LNCAP (cell line): Measurements from ENCODE around the gene HNF1A.

Experiments used
- TF ChIP-seq, protein P1 (sequence below): fragments of 450-650 bp; IDR thresholded peaks from 2 replicates; pipeline ENCODE4 v1.5.1; 2017; ENCODE audit warnings: mild to moderate bottlenecking

The HNF1A gene

DNA sequence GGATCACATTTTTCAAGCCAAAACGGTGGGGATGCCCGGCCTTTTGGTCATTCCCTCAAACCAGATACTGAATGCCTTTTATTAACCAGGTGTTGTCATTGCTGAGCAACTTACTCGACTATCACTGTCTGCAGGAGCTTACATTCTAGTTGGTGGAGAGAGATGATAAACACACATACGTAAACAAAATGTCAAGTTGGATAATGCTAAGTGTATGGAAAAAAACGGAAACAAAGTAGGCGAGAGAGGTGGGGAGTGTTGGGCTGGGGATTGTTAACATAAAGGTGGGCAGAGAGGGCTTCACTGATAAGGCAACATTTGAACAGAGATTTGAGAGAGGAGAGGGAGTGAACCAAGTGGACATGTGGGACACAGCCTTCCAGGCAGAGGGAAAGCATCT is 33.5 kb downstream of the HNF1A start:
- TF ChIP-seq, protein P1, sequence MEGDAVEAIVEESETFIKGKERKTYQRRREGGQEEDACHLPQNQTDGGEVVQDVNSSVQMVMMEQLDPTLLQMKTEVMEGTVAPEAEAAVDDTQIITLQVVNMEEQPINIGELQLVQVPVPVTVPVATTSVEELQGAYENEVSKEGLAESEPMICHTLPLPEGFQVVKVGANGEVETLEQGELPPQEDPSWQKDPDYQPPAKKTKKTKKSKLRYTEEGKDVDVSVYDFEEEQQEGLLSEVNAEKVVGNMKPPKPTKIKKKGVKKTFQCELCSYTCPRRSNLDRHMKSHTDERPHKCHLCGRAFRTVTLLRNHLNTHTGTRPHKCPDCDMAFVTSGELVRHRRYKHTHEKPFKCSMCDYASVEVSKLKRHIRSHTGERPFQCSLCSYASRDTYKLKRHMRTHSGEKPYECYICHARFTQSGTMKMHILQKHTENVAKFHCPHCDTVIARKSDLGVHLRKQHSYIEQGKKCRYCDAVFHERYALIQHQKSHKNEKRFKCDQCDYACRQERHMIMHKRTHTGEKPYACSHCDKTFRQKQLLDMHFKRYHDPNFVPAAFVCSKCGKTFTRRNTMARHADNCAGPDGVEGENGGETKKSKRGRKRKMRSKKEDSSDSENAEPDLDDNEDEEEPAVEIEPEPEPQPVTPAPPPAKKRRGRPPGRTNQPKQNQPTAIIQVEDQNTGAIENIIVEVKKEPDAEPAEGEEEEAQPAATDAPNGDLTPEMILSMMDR = no peak

DNA sequence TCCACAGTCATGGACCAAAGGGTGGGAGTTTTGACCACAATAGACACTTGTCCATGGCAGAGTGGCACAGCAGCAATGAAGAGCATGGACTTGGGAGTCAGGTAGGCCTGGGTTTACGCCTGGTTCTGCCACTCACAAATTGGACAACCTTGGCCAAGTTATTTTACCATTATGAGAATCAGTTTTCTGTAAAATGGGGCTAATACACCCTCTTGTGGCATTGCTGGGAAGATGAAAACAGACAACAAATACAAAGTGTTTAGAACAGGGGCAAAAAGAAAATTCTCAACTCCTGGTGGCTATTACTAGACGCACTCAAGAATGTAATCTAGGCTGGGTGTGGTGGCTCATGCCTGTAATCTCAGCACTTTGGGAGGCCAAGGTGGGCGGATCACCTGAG is 35.4 kb downstream of the HNF1A start:
- TF ChIP-seq, protein P1 = peak; percentile 10; the same call in 1 of the 2 replicates

DNA sequence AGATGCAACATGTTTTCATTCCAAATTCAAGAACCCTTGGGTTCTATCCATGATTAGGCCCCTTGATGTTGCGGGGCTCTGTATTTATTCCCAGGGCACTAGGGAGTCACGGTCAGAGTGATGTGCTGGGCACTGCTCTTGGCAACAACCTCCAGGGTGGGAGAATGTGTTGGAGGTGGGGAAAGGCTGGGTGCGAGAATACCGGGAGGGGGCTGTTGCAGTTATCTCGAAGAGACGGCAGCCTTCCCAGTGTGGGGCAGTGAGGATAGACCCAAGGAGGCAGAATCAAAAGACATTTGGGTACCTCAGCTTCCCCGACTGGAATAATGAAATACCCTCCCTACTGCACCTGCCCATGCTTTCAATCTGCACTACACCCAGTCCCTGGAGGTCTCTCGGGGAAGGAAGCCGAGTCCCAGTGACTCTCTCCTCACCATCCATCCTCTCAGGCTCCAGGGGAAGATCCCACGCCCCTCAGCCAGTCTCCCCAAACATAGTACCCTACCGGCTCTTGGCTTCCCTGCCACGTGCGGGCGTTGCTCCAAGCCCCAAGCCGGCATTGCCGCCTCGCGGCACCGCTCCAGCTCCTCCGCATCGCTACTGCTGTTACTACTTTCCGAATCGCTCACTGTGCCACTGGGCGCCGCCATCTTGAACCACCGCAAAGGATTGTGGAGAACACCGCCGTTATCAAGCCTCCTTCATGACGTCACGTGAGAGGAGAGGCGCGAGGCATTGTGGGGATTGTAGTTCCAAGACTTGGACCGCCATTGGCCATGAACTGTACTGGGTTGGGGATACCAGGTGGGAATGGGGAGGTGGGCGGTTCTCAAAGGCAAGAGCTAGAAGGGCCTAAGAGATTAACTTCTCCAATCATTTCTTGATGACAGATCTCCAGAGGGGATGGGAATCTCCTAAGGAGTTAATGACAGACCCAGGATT is 37.8 kb downstream of the HNF1A start, which contains the start of gene C12orf43:
Gene C12orf43, minus strand, starts transcription at position 663 of the 942 bp plus-strand sequence. Its CDS starts 13 bp downstream, at position 650.
- TF ChIP-seq, protein P1 = no peak

DNA sequence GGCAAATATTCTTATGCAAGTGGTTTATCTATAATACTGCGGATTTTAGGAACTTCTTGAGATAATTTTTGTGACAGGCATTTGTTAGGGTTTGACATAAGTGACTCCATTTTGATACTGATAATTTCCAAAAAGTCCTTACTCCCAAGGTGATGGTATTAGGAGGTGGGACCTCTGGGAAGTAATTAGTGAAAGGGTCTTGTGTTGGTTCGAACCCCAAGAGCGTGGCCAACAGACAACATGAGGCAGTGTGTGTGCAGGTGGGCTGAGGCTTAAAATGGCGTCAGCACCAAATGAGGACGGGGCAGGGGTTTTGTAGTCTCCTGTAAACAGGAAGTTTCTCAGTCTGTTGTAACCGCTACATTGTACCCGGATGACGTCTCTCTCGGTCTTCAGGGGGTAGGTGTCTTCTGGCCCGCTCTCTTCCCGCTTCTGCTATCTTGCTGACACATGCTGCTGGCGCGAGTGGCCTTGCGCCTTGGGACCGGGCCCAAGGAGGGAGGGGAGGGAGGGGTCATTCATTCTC is 39.7 kb downstream of the HNF1A start:
- TF ChIP-seq, protein P1 = no peak

DNA sequence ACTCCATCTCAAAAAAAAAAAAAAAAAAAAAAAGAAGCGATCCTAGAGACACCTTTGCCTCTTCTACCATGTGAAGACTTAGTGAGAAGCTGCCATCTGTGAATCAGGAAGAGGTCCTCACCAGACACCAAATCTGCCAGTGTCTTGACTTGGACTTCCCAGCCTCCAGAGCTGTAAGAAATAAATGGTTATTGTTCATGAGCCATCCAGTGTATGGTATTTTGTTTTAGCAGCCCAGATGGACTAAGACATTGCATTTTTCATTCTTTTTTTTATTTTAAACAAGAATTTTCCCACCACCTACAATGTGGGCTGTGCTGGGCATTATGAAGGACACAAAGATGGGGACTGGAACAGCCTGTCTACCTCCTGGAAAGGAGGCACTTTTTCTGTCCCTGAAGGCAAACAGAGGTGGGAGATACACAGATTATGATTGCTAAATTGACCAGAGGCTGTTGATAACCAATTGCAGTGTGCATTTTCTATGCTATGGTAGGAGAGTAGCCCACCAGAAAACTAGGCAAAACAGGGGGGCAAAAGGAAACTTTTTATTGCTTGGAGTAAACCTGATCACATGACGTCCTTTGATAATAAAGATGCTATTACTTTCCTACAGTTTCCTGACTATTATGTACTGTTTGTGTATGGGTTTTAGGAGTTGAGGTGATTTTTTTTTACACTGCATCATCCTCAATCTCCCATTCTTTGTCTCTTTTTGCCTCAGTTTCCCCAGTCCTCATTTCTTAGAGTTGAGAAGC is 40.7 kb downstream of the HNF1A start:
- TF ChIP-seq, protein P1 = no peak

DNA sequence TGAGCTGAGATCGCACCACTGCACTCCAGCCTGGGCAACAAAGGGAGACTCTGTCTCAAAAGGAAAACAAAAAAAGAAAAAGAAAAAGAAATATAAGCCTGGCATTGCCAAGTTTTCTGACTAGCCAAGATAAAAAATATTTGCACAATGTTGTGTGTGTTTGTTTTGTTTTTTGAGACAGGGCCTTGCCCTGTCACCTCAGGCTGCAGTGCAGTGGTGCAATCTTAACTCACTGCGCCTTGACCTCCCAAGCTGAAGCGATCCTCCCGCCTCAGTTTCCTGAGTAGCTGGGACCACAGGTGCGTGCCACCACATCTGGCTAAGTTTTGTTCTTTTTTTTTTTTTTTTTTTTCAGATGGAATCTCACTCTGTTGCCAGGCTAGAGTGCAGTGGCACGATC is 43.4 kb downstream of the HNF1A start:
- TF ChIP-seq, protein P1 = no peak

DNA sequence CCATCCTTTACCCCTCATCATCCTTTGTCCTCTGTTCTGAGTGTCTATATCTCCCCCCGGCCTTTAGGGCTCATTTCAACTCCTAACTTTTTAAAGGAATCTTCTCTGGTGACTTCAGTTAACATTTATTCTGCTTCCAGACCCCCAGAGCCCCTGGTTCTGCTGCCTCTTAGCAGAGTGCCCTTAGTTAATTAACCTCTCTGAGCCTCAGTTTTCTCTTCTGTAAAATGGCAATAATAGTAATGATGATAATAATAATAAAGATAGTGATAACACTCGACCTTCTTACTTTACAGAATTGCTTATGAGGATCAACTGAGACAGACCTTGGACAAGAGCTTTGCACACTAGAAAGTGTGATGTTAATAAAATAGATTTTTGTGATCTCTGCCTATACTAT is 44.4 kb downstream of the HNF1A start:
- TF ChIP-seq, protein P1 = no peak
